ENCODE results near the gene TMPRSS3. TPM values are rescaled to one million over a fixed set of nuclear protein-coding genes. Genes with fewer than 3 reads are reported as not detected.

The TMPRSS3 gene
- total and polyA plus RNA-seq, 9 donors: 0.13 to 0.32 (median 0.17) TPM; not detected in 5

GRCh38 chr21:42337830-42338728 is 57.8 kb downstream of the TMPRSS3 start:
- peaks cover 7% of the 10 kb centered on the region for H3K4me1 ChIP-seq (ENCODE audit: control insufficient read depth, insufficient read depth, low read length)
- peaks cover 6% of the 10 kb centered on the region for H3K27me3 ChIP-seq (ENCODE audit: control insufficient read depth, insufficient read depth, low read length)
- 32% methylated on average over 21 of the region's 23 CpGs for WGBS (ENCODE audit: insufficient coverage)
- H3K36me3 ChIP-seq (ENCODE audit: control insufficient read depth, insufficient read depth, low read length): no peaks in the 10 kb centered on the region
- H3K9me3 ChIP-seq (replicated peaks; ENCODE audit: control insufficient read depth, low read depth, low read length): no peaks in the 10 kb centered on the region
- no peak overlapping the region for H3K27ac ChIP-seq (ENCODE audit: low read length)
- peak; percentile 56 for DNase-seq
- H3K4me3 ChIP-seq (ENCODE audit: low read length): no peak overlapping the region

- no peaks in the 10 kb centered on the region for H3K9me3 ChIP-seq (replicated peaks; ENCODE audit: control insufficient read depth, low read depth, low read length)
- H3K27me3 ChIP-seq (ENCODE audit: control insufficient read depth, insufficient read depth, low read length): peaks cover 10% of the 10 kb centered on the region
- no peaks in the 10 kb centered on the region for H3K36me3 ChIP-seq (ENCODE audit: control insufficient read depth, insufficient read depth, low read length)
- WGBS (ENCODE audit: insufficient coverage): no CpG with 5 or more reads among the region's 4 CpGs
- no peak overlapping the region for H3K27ac ChIP-seq (ENCODE audit: low read length)
- H3K4me1 ChIP-seq (ENCODE audit: control insufficient read depth, insufficient read depth, low read length): peaks cover 7% of the 10 kb centered on the region
- DNase-seq: no peak
- no peak overlapping the region for H3K4me3 ChIP-seq (ENCODE audit: low read length)
These were observed 58.6 kb downstream of the TMPRSS3 start for GRCh38 chr21:42337276-42337675.

- no peak overlapping the region for H3K4me3 ChIP-seq (ENCODE audit: low read length)
- H3K9me3 ChIP-seq (replicated peaks; ENCODE audit: control insufficient read depth, low read depth, low read length): no peaks in the 10 kb centered on the region
- peaks cover 10% of the 10 kb centered on the region for H3K27me3 ChIP-seq (ENCODE audit: control insufficient read depth, insufficient read depth, low read length)
- no peak overlapping the region for H3K27ac ChIP-seq (ENCODE audit: low read length)
- H3K36me3 ChIP-seq (ENCODE audit: control insufficient read depth, insufficient read depth, low read length): no peaks in the 10 kb centered on the region
- WGBS (ENCODE audit: insufficient coverage): 8% methylated on average over 8 of the region's 10 CpGs
- DNase-seq: no peak
- peaks cover 7% of the 10 kb centered on the region for H3K4me1 ChIP-seq (ENCODE audit: control insufficient read depth, insufficient read depth, low read length)
These were observed 59.8 kb downstream of the TMPRSS3 start for GRCh38 chr21:42336054-42336453.

GRCh38 chr21:42332557-42333317 is 63.1 kb downstream of the TMPRSS3 start:
- 60% methylated on average over 3 of the region's 5 CpGs for WGBS (ENCODE audit: insufficient coverage)
- no peak for DNase-seq

GRCh38 chr21:42331660-42332059 is 64.2 kb downstream of the TMPRSS3 start:
- Histone ChIP-seq H3K36me3 (ENCODE audit: control insufficient read depth, insufficient read depth, low read length) (no peaks in the 10 kb centered on the region), H3K4me1 (ENCODE audit: control insufficient read depth, insufficient read depth, low read length) (peaks cover 2% of the 10 kb centered on the region), H3K9me3 (replicated peaks; ENCODE audit: control insufficient read depth, low read depth, low read length) (no peaks in the 10 kb centered on the region), H3K27me3 (ENCODE audit: control insufficient read depth, insufficient read depth, low read length) (peaks cover 10% of the 10 kb centered on the region), H3K4me3 (ENCODE audit: low read length) (no peak overlapping the region), H3K27ac (ENCODE audit: low read length) (no peak overlapping the region)
- DNase-seq: no peak

More at GRCh38 chr21:42332557-42333317, 63.1 kb downstream of the TMPRSS3 start:
- Histone ChIP-seq H3K27ac (ENCODE audit: low read length) (no peak overlapping the region), H3K36me3 (ENCODE audit: control insufficient read depth, insufficient read depth, low read length) (no peaks in the 10 kb centered on the region), H3K27me3 (ENCODE audit: control insufficient read depth, insufficient read depth, low read length) (peaks cover 10% of the 10 kb centered on the region), H3K9me3 (replicated peaks; ENCODE audit: control insufficient read depth, low read depth, low read length) (no peaks in the 10 kb centered on the region), H3K4me3 (ENCODE audit: low read length) (no peak overlapping the region), H3K4me1 (ENCODE audit: control insufficient read depth, insufficient read depth, low read length) (peaks cover 2% of the 10 kb centered on the region)

- no peaks in the 10 kb centered on the region for H3K9me3 ChIP-seq (replicated peaks; ENCODE audit: control insufficient read depth, low read depth, low read length)
- H3K4me1 ChIP-seq (ENCODE audit: control insufficient read depth, insufficient read depth, low read length): no peaks in the 10 kb centered on the region
- no peak for DNase-seq
- 60% methylated on average over 1 of the region's 4 CpGs for WGBS (ENCODE audit: insufficient coverage)
- H3K27me3 ChIP-seq (ENCODE audit: control insufficient read depth, insufficient read depth, low read length): peaks cover 6% of the 10 kb centered on the region
- H3K36me3 ChIP-seq (ENCODE audit: control insufficient read depth, insufficient read depth, low read length): no peaks in the 10 kb centered on the region
- H3K4me3 ChIP-seq (ENCODE audit: low read length): no peak overlapping the region
- no peak overlapping the region for H3K27ac ChIP-seq (ENCODE audit: low read length)
These were observed 65.2 kb downstream of the TMPRSS3 start for GRCh38 chr21:42330380-42331371.

GRCh38 chr21:42324896-42325295 is 71.0 kb downstream of the TMPRSS3 start:
- no peaks in the 10 kb centered on the region for H3K36me3 ChIP-seq (ENCODE audit: control insufficient read depth, insufficient read depth, low read length)
- no peak overlapping the region for H3K27ac ChIP-seq (ENCODE audit: low read length)
- H3K9me3 ChIP-seq (replicated peaks; ENCODE audit: control insufficient read depth, low read depth, low read length): no peaks in the 10 kb centered on the region
- no peaks in the 10 kb centered on the region for H3K4me1 ChIP-seq (ENCODE audit: control insufficient read depth, insufficient read depth, low read length)
- 83% methylated on average over 5 of the region's 6 CpGs for WGBS (ENCODE audit: insufficient coverage)
- no peak overlapping the region for H3K4me3 ChIP-seq (ENCODE audit: low read length)
- no peak for DNase-seq
- H3K27me3 ChIP-seq (ENCODE audit: control insufficient read depth, insufficient read depth, low read length): peaks cover 2% of the 10 kb centered on the region

Other genes with a start within 250 kb of the TMPRSS3 start
- gene ABCG1, start 176.9 kb downstream of the TMPRSS3 start, total RNA-seq: 8.6 TPM
- gene ABCG1, start 176.9 kb downstream of the TMPRSS3 start, polyA plus RNA-seq (ENCODE audit: insufficient read depth in 1 of 8, insufficient read length in 8 of 8, low replicate concordance in 1 of 8): 1 to 10 TPM; 4.9 to 9.1 (median 7.5) TPM
- gene TFF3, start 80.6 kb downstream of the TMPRSS3 start, total RNA-seq: 3.1 TPM
- gene TFF3, start 80.6 kb downstream of the TMPRSS3 start, polyA plus RNA-seq (ENCODE audit: insufficient read depth in 1 of 8, insufficient read length in 8 of 8, low replicate concordance in 1 of 8): 10 to 100 TPM in 1 of 8 donors, 1 to 10 TPM in 7; 1.1 to 17.0 (median 2.5) TPM
- gene TFF2, start 45.1 kb downstream of the TMPRSS3 start, total RNA-seq: not detected
- under 1 TPM in 2 of 8 donors, not detected in 6; 0.26 to 0.49 TPM for gene TFF2, start 45.1 kb downstream of the TMPRSS3 start, polyA plus RNA-seq (ENCODE audit: insufficient read depth in 1 of 8, insufficient read length in 8 of 8, low replicate concordance in 1 of 8)
- not detected for gene TFF1, start 29.5 kb downstream of the TMPRSS3 start, total RNA-seq
- 1 to 10 TPM in 1 of 8 donors, under 1 TPM in 1, not detected in 6; 0.54 to 1.3 TPM for gene TFF1, start 29.5 kb downstream of the TMPRSS3 start, polyA plus RNA-seq (ENCODE audit: insufficient read depth in 1 of 8, insufficient read length in 8 of 8, low replicate concordance in 1 of 8)
- gene UBASH3A, start 7.8 kb upstream of the TMPRSS3 start, total RNA-seq: 0.04 TPM
- under 1 TPM in 3 of 8 donors, not detected in 5; 0.06 to 0.09 (median 0.09) TPM for gene UBASH3A, start 7.8 kb upstream of the TMPRSS3 start, polyA plus RNA-seq (ENCODE audit: insufficient read depth in 1 of 8, insufficient read length in 8 of 8, low replicate concordance in 1 of 8)
- 0.04 TPM for gene RSPH1, start 100.2 kb upstream of the TMPRSS3 start, total RNA-seq
- gene RSPH1, start 100.2 kb upstream of the TMPRSS3 start, polyA plus RNA-seq (ENCODE audit: insufficient read depth in 1 of 8, insufficient read length in 8 of 8, low replicate concordance in 1 of 8): 1 to 10 TPM in 1 of 8 donors, under 1 TPM in 7; 0.10 to 1.5 (median 0.29) TPM
- 2.3 TPM for gene SLC37A1, start 117.8 kb upstream of the TMPRSS3 start, total RNA-seq
- gene SLC37A1, start 117.8 kb upstream of the TMPRSS3 start, polyA plus RNA-seq (ENCODE audit: insufficient read depth in 1 of 8, insufficient read length in 8 of 8, low replicate concordance in 1 of 8): 1 to 10 TPM; 2.2 to 6.9 (median 3.3) TPM

Measured in muscle of leg (tissue), 11 donors.